ENCODE measurements around the gene ANKHD1. TPM values are rescaled to one million over a fixed set of nuclear protein-coding genes. Genes with fewer than 3 reads are reported as not detected.
A peak's percentile ranks its signal among the peaks of the same experiment; 100 is the strongest.

Gene ANKHD1
- total RNA-seq, 2 experiments from 2014 or later = 90.6 to 143 TPM

GRCh38 chr5:140565024-140565779 lies 163.6 kb downstream of the ANKHD1 start:
- Histone ChIP-seq H3K79me2 (ENCODE audit: insufficient read depth, low read depth, low read length) (peaks cover 17% of the 10 kb centered on the region), H3K4me2 (ENCODE audit: low read length) (peak overlapping the region; percentile 97), H3K4me3 (ENCODE audit: low read depth, low read length, poor library complexity, severe bottlenecking) (peak overlapping the region; percentile 87), H3K27ac (ENCODE audit: low read depth, low read length, poor library complexity, severe bottlenecking) (peak overlapping the region; percentile 45), H3K9me3 (ENCODE audit: low read length) (no peaks in the 10 kb centered on the region), H2AFZ (ENCODE audit: low read length) (peak overlapping the region; percentile 90), H3K9me2 (ENCODE audit: insufficient read depth, low read length) (no peaks in the 10 kb centered on the region), H4K20me1 (ENCODE audit: insufficient read depth, low read length) (no peaks in the 10 kb centered on the region), H3K4me1 (ENCODE audit: insufficient read depth, low read length, poor library complexity, severe bottlenecking) (peaks cover 25% of the 10 kb centered on the region), H3K36me3 (ENCODE audit: insufficient read depth, low read length) (peaks cover 40% of the 10 kb centered on the region)
- no peak for TF ChIP-seq EZH2phosphoT487 (IDR thresholded peaks at IDR 0.05; ENCODE audit: borderline replicate concordance, low read depth, low read length)
- no peak for TF ChIP-seq CTCF (conservative IDR thresholded peaks at IDR 0.05; ENCODE audit: low read length)
- ChIA-PET POLR2A (interaction anchor here (0.6 to 1.6 kb wide), 8 partner anchors 8 to 991 kb away, joined by 3 to 5 read pairs (median 3); partner anchors contain the start of genes ANKHD1, IK, NDUFA2 and SRA1), CTCF (ENCODE audit: unreplicated experiment) (interaction anchor here (0.8 kb wide), 1 partner anchor 74 kb away, joined by 3 read pairs; the partner anchor contains the start of gene TMCO6)
- DNase-seq (ENCODE audit: low spot score) = peak; percentile 19
- BruUV-seq (replicated peaks) = TSS peak; percentile 86
- intact Hi-C loops (cut with micrococcal nuclease; ENCODE audit: unreplicated experiment) = loop anchor here (2.0 kb wide), 1 partner anchor 74 kb away; the partner anchor contains the start of gene TMCO6

GRCh38 chr5:140565780-140566095 lies 164.1 kb downstream of the ANKHD1 start:
- Histone ChIP-seq H4K20me1 (ENCODE audit: insufficient read depth, low read length) (no peaks in the 10 kb centered on the region), H3K9me3 (ENCODE audit: low read length) (no peaks in the 10 kb centered on the region), H3K27ac (ENCODE audit: low read depth, low read length, poor library complexity, severe bottlenecking) (no peak overlapping the region), H3K4me3 (ENCODE audit: low read depth, low read length, poor library complexity, severe bottlenecking) (peak overlapping the region; percentile 87), H3K4me1 (ENCODE audit: insufficient read depth, low read length, poor library complexity, severe bottlenecking) (peaks cover 25% of the 10 kb centered on the region), H3K79me2 (ENCODE audit: insufficient read depth, low read depth, low read length) (peaks cover 17% of the 10 kb centered on the region), H3K36me3 (ENCODE audit: insufficient read depth, low read length) (peaks cover 38% of the 10 kb centered on the region), H3K9me2 (ENCODE audit: insufficient read depth, low read length) (no peaks in the 10 kb centered on the region), H2AFZ (ENCODE audit: low read length) (no peak overlapping the region), H3K4me2 (ENCODE audit: low read length) (peak overlapping the region; percentile 97)
- no peak for DNase-seq (ENCODE audit: low spot score)
- POLR2A ChIA-PET = interaction anchor here (0.5 to 1.6 kb wide), 9 partner anchors 8 to 1555 kb away, joined by 3 to 5 read pairs (median 3); partner anchors contain the start of genes ANKHD1, IK, NDUFA2 and SRA1
- CTCF ChIA-PET (ENCODE audit: unreplicated experiment) = interaction anchor here (0.8 kb wide), 1 partner anchor 74 kb away, joined by 3 read pairs; the partner anchor contains the start of gene TMCO6
- intact Hi-C loops (cut with micrococcal nuclease; ENCODE audit: unreplicated experiment) = loop anchor here (2.0 kb wide), 1 partner anchor 73 kb away; the partner anchor contains the start of gene TMCO6
- TF ChIP-seq CTCF (conservative IDR thresholded peaks at IDR 0.05; ENCODE audit: low read length) (no peak), EZH2phosphoT487 (IDR thresholded peaks at IDR 0.05; ENCODE audit: borderline replicate concordance, low read depth, low read length) (no peak)
- no TSS peak for BruUV-seq (replicated peaks)

GRCh38 chr5:140566665-140567064 lies 165.0 kb downstream of the ANKHD1 start:
- CTCF ChIA-PET (ENCODE audit: unreplicated experiment) = no interaction called here
- Histone ChIP-seq H3K36me3 (ENCODE audit: insufficient read depth, low read length) (peaks cover 38% of the 10 kb centered on the region), H3K4me3 (ENCODE audit: low read depth, low read length, poor library complexity, severe bottlenecking) (no peak overlapping the region), H3K9me2 (ENCODE audit: insufficient read depth, low read length) (no peaks in the 10 kb centered on the region), H4K20me1 (ENCODE audit: insufficient read depth, low read length) (no peaks in the 10 kb centered on the region), H3K27ac (ENCODE audit: low read depth, low read length, poor library complexity, severe bottlenecking) (no peak overlapping the region), H3K4me1 (ENCODE audit: insufficient read depth, low read length, poor library complexity, severe bottlenecking) (peaks cover 25% of the 10 kb centered on the region), H2AFZ (ENCODE audit: low read length) (no peak overlapping the region), H3K79me2 (ENCODE audit: insufficient read depth, low read depth, low read length) (peaks cover 17% of the 10 kb centered on the region), H3K4me2 (ENCODE audit: low read length) (no peak overlapping the region), H3K9me3 (ENCODE audit: low read length) (no peaks in the 10 kb centered on the region)
- POLR2A ChIA-PET = interaction anchor here (0.9 to 1.6 kb wide), 4 partner anchors 9 to 359 kb away, joined by 3 to 5 read pairs (median 4); partner anchors contain the start of genes IK, NDUFA2 and SRA1
- no peak for DNase-seq (ENCODE audit: low spot score)
- BruUV-seq (replicated peaks) = no TSS peak
- no peak for TF ChIP-seq EZH2phosphoT487 (IDR thresholded peaks at IDR 0.05; ENCODE audit: borderline replicate concordance, low read depth, low read length)
- no peak for TF ChIP-seq CTCF (conservative IDR thresholded peaks at IDR 0.05; ENCODE audit: low read length)
- intact Hi-C loops (cut with micrococcal nuclease; ENCODE audit: unreplicated experiment) = no loop called here

Data from OCI-LY7 (cell line).